GM18873 (cell line): ENCODE data around the gene KMT5B.

Experiments
- ATAC-seq: cut with Tn5 transposase; IDR thresholded peaks from one replicate; pipeline ENCODE4 v1.9.1; 2021; ENCODE audit warnings: mild to moderate bottlenecking, moderate library complexity, moderate number of reproducible peaks; ENCODE audit not compliant: unreplicated experiment, low FRiP score

Gene KMT5B

GRCh38 chr11:68122936-68123539 is 90.1 kb downstream of the KMT5B start:
- ATAC-seq, result no peak

DNA sequence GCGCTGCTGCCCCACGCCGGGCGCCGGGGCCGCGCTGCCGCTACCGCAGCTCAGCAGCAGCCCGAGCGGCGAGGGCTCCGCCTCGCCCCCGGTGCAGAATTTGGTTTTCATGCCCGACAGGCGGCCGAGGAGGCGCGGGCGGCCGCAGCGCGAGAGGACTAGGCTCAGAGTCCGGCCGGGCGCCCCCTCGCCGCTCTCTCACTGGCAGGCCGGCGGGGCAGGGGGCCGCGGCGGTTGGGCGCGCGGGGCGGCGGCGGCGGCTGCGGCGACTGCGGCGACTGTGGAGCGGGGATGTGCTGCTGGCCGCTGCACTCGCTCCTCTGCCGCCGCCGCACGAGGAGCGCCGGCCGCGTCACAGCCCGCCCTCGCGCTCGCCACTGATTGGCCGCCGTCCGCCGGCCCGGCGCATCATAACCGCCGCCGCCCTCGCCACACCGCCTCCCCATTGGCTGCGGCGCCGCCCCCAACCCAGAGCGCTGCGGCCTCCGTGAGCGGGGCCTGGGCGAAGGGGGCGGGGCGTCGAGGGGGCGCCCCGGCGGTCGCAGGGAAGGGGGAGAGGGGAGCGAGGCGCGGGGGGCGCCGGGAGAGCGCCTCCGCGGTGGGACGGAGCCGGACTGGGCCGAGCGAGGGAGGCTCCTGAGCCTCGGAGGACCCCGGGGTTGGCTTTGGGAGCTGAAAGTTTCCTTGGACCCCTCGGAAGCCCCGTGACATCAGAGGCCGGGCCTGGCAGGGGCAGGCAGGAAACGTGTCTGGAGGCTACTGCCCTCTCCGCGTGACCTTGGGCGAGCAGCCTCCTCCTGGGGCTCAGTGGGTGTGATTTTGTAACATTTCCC is 91.8 kb downstream of the KMT5B start, which contains the start of gene CHKA:
CHKA (minus strand) TSS at position 322 of the 833 bp plus-strand sequence; CDS start at position 111, 211 bp downstream.
- ATAC-seq, result peak; percentile 54

- ATAC-seq, result no peak
Measured at GRCh38 chr11:68120273-68121066, 92.6 kb downstream of the KMT5B start.

DNA sequence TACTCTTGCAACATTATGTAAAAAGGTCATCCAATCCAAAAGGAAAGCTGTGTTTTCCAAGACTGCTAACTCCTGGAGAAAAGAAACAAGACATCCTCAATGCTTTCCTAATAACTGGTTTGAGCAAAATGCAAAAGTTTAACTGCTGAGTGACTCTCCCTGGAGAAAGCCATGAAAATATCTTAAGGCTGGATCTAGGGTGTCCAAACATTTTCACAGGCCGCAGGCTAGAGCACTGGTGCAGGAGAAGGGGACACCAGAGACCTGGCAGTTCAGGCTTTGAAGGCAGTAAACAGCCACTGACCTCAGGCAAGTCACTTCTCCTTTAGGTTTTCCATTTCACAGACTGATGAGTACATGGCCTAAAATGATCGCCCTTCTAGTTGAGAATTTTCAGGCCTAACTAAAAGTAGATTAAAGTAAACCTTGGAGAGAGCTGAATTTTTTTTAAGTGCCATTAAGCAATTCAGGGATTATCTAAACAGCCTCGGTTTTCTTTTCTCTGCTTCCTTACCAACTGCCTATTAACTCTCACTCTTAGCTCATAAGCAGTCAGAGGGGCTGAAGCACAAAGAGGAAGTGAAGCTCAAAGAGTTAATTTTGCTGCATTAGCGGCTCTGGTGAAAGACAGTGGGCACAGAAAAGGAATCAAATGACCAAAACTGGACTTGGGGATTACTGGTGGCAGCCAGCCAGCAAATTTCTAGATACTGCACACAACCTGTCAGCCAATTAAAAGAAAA is 94.2 kb downstream of the KMT5B start:
- no peak for ATAC-seq

- no peak for ATAC-seq
Measured at GRCh38 chr11:68117853-68118470, 95.1 kb downstream of the KMT5B start.

GRCh38 chr11:68116974-68117373 is 96.1 kb downstream of the KMT5B start:
- ATAC-seq, result no peak

DNA sequence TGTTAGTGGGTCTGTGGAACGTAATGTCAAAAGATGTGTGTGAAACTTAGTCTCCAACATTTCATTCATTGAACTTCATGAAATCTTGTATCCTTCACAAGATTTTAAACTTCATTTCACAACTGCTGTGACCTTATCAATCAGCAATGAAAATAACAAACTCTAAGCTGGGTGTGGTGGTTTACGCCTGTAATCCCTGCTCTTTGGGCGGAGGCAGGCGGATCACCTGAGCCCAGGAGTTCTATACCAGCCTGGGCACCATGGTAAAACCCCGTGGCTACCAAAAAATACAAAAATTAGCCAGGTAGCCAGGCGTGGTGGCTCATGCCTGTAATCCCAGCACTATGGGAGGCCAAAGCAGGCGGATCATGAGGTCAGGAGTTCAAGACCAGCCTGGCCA is 97.0 kb downstream of the KMT5B start:
- no peak for ATAC-seq

DNA sequence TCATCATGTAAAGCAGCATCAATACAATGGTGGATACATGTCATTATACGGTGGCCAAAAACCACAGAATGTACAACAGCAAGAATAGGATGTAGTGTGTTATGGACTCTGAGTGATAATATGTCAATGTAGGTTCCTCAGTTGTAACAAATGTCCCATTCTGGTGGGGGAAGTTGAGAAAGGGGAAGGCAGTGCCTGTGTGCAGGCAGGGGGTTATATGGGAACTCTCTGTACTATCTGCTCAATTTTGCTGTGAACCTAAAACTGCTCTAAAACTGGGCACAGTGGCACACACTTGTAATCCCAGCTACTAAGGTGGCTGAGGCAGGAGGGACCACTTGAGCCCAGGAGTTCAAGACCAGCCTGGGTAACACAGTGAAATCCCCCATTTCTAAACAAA is 97.8 kb downstream of the KMT5B start:
- no peak for ATAC-seq

- ATAC-seq, result no peak
Measured at GRCh38 chr11:68113986-68114385, 99.1 kb downstream of the KMT5B start.

- no peak for ATAC-seq
Measured at GRCh38 chr11:68107689-68108088, 105.4 kb downstream of the KMT5B start.

GRCh38 chr11:68106165-68106940 is 106.7 kb downstream of the KMT5B start:
- no peak for ATAC-seq
